GM21423 (cell line): ENCODE data around the gene GPR101.

Source experiments
- ATAC-seq: cut with Tn5 transposase; IDR thresholded peaks from one replicate; pipeline ENCODE4 v1.9.1; 2021; ENCODE audit warnings: mild to moderate bottlenecking, moderate library complexity; ENCODE audit not compliant: unreplicated experiment

GPR101 gene

GRCh38 chrX:137033774-137034507 is at the start of gene GPR101:
Gene GPR101 (minus strand): TSS chrX:137033995. CDS start chrX:137031674, 2,321 bp downstream.
- no peak for ATAC-seq

- no peak for ATAC-seq
These were observed 47.4 kb upstream of the GPR101 start for GRCh38 chrX:137081239-137081638.

- ATAC-seq = no peak
These were observed 38.6 kb upstream of the GPR101 start for GRCh38 chrX:137072396-137072795.

GRCh38 chrX:137071596-137071995 is 37.8 kb upstream of the GPR101 start:
- ATAC-seq = no peak

GRCh38 chrX:137067147-137067546 is 33.4 kb upstream of the GPR101 start:
- ATAC-seq = no peak

- no peak for ATAC-seq
These were observed 29.3 kb upstream of the GPR101 start for GRCh38 chrX:137062915-137063617.

GRCh38 chrX:137058339-137059127 is 24.7 kb upstream of the GPR101 start:
- ATAC-seq = no peak

GRCh38 chrX:137052643-137053235 is 18.9 kb upstream of the GPR101 start:
- ATAC-seq = peak; percentile 13

- peak; percentile 97 for ATAC-seq
These were observed 18.3 kb upstream of the GPR101 start for GRCh38 chrX:137051978-137052642.

GRCh38 chrX:137044893-137045292 is 11.1 kb upstream of the GPR101 start:
- ATAC-seq = no peak

GRCh38 chrX:137043736-137044135 is 9.9 kb upstream of the GPR101 start:
- no peak for ATAC-seq

- no peak for ATAC-seq
These were observed 7.5 kb upstream of the GPR101 start for GRCh38 chrX:137041329-137041728.

- no peak for ATAC-seq
These were observed 6.5 kb upstream of the GPR101 start for GRCh38 chrX:137040113-137040794.

GRCh38 chrX:137034508-137034872 is 695 bp upstream of the GPR101 start:
- no peak for ATAC-seq

GRCh38 chrX:137032841-137033773 is 688 bp downstream of the GPR101 start:
- no peak for ATAC-seq

GRCh38 chrX:137032341-137032694 is 1.5 kb downstream of the GPR101 start:
- ATAC-seq = no peak

GRCh38 chrX:137031517-137032340 is 2.1 kb downstream of the GPR101 start:
- ATAC-seq = peak; percentile 83

GRCh38 chrX:137031039-137031438 is 2.8 kb downstream of the GPR101 start:
- no peak for ATAC-seq
